Astrocyte of the cerebellum (primary cell): Measurements from ENCODE around the gene EFL1.

ENCODE experiments used
- DNase-seq: peaks from one replicate; pipeline ENCODE4 v3.0.0-alpha.2; 2011; ENCODE audit warnings: low read depth
- H3K4me3 ChIP-seq: 2 replicates; pipeline ENCODE4 v1.5.1; 2011; ENCODE audit warnings: mild to moderate bottlenecking, low read depth, low read length, moderate library complexity
- in situ Hi-C: cut with HindIII; loops from 2 replicates; pipeline ENCODE4 v1.10.0; 2017; ENCODE audit warnings: low sequenced_read_pairs
- TF ChIP-seq, protein P1 (sequence below): IDR thresholded peaks from 2 replicates; pipeline ENCODE4 v1.5.1; 2012; ENCODE audit warnings: low read length, low read depth, moderate library complexity, mild to moderate bottlenecking; ENCODE audit errors: missing control alignments

EFL1 gene

DNA sequence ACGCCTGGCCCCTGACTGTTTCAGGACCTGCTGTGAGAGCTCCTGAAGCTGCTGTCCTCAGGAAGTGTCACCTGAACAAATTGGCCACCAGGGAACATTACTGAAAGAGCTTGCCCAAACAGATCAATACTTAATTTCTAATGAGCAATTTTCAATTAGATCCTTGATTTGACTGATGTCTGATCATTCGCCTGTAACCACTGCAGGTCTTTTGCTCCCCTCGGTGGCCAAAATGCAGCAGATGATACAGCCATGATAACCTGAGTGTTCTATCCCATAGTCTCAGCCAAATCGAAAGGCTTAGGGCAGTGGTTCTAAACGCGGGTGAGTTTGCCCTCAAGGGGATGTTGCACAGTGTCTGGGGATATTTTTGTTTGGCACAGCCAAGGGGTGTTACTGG lies 159.1 kb downstream of the EFL1 start:
- DNase-seq = no peak
- TF ChIP-seq, protein P1, sequence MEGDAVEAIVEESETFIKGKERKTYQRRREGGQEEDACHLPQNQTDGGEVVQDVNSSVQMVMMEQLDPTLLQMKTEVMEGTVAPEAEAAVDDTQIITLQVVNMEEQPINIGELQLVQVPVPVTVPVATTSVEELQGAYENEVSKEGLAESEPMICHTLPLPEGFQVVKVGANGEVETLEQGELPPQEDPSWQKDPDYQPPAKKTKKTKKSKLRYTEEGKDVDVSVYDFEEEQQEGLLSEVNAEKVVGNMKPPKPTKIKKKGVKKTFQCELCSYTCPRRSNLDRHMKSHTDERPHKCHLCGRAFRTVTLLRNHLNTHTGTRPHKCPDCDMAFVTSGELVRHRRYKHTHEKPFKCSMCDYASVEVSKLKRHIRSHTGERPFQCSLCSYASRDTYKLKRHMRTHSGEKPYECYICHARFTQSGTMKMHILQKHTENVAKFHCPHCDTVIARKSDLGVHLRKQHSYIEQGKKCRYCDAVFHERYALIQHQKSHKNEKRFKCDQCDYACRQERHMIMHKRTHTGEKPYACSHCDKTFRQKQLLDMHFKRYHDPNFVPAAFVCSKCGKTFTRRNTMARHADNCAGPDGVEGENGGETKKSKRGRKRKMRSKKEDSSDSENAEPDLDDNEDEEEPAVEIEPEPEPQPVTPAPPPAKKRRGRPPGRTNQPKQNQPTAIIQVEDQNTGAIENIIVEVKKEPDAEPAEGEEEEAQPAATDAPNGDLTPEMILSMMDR = peak; percentile 32
- no peak overlapping the region for H3K4me3 ChIP-seq
- in situ Hi-C loops = no loop called here

DNA sequence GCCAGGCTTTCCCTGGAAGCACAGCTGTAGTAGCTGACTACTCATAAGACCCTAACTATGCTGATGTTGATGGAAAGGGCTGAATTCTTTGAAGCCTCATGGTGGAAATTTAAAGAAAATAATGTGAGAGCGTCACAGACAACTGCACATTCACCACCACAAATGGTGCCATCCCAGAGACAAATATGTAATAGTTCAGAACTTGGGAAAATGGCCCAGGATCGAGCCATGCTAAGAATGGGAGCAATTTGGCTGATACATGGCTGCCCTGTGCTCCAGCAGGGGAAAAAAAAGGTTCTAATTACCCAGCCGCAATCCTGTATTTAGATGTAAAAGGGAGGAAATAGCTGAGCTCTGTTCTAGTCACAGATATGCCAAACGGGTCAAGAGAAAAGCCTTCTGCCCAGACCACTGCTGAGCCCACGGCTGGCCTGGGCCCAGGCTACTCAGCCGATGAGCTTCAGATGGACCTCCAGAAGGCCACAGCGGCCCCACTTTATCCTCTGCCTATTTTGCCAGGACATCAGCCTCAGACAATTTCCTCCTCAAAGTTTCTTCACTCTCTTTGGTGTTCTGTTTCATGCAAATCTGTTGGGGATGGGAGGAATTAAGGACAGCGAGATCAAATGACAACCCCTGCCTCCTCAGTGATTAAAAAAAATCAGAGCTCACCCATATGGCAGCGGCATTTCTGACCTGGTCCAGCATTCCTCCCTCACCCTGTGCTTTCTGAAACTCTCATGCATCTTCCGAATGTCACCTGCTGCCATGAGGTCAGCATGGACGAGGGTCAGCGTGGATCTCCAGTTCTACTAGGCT lies 162.2 kb downstream of the EFL1 start:
- H3K4me3 ChIP-seq = no peak overlapping the region
- TF ChIP-seq, protein P1 = no peak
- in situ Hi-C loops = no loop called here
- DNase-seq = no peak

DNA sequence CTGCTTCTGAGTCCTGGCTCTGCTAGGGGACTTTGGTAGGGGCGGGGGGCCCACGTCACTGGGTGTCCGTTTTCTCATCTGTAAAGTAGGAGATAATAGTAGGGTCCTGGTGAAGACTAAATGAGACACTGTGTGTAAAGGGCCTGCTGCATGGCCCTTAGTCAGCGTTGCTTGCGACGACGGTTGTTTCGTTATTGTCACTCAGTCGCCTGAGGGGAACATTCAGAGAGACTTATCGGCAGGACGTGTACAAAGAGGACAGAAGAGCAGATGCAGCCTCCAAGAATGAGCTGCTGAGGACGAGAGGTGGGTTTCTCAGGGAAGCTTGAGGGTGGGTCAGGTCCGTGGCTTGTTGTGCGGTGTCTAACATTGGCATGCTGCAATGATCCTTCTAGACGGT lies 163.9 kb downstream of the EFL1 start:
- H3K4me3 ChIP-seq = no peak overlapping the region
- DNase-seq = no peak
- TF ChIP-seq, protein P1 = no peak
- in situ Hi-C loops = no loop called here

GRCh38 chr15:82095803-82096202 lies 166.7 kb downstream of the EFL1 start:
- TF ChIP-seq, protein P1 = no peak
- no peak for DNase-seq

GRCh38 chr15:82093774-82094211 lies 168.7 kb downstream of the EFL1 start:
- in situ Hi-C loops = no loop called here
- H3K4me3 ChIP-seq = no peak overlapping the region
- TF ChIP-seq, protein P1 = no peak
- DNase-seq = peak; percentile 9

More at GRCh38 chr15:82095803-82096202, 166.7 kb downstream of the EFL1 start:
- no peak overlapping the region for H3K4me3 ChIP-seq
- in situ Hi-C loops = no loop called here

GRCh38 chr15:82093325-82093724 lies 169.2 kb downstream of the EFL1 start:
- TF ChIP-seq, protein P1 = no peak
- no peak overlapping the region for H3K4me3 ChIP-seq
- in situ Hi-C loops = no loop called here
- DNase-seq = no peak
